Measurements from ENCODE around the gene BAG5.

The BAG5 gene

DNA sequence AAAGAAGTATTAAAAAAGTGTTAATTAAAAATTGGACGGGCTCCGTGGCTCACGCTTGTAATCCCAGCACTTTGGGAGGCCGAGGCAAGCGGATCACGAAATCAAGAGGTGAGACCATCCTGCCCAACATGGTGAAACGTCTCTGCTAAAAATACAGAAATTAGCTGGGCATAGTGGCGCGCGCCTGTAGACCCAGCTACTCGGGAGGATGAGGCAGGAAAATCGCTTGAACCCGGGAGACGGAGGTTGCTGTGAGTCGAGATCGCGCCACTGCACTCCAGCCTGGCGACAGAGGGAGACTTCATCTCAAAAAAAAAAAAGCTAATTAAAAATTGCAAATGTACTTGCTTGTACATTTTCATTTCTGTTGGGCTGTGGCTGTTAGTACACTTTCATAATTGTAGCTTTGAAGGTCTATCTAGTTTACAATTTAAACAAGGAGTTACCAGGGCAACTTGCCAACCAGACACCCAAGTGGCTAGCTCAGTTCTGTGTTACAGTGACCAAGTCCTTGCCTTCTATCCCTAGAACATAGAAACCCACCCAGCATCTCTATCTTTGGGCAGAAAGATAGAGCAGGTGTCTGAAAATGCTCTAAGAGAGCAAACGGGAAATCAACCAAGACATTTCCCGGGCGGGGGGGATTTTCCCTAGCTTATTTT is 1.5 kb upstream of the BAG5 start:
- DNase-seq, result no peak

DNA sequence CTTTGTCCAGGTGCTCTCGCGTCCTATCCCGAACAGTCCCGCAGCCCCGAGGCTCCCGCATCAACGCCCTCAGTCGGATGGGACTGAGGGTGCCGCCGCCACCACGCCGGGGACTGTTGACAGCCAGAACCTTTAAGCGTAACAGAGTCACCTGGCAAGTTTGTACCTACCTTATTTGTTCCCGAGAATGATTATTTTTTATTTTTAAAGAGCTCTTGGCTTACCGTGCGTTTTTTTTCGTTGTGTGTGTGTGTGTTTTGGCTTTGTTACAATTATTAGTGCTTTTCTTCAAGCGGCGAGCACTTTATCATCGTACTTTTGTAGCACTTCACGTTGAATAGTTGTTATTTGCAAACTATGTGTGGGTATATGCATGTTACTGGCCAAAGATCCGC is 766 bp upstream of the BAG5 start:
- DNase-seq, result no peak

DNA sequence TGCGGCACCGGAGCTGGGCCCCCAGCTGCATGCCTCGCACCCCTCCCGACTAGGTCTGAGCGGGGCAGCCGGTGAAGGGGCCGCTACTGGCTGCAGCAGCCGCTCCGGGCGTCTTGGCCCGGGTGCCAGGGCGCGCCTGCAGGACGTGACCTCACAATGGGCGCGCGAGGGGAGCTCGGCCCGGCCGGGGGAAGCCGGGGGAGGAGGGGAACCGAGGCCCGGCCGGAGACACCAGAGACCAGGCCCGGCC is 353 bp downstream of the BAG5 start:
- DNase-seq, result peak in 1 of 2 experiments; percentile 60

DNA sequence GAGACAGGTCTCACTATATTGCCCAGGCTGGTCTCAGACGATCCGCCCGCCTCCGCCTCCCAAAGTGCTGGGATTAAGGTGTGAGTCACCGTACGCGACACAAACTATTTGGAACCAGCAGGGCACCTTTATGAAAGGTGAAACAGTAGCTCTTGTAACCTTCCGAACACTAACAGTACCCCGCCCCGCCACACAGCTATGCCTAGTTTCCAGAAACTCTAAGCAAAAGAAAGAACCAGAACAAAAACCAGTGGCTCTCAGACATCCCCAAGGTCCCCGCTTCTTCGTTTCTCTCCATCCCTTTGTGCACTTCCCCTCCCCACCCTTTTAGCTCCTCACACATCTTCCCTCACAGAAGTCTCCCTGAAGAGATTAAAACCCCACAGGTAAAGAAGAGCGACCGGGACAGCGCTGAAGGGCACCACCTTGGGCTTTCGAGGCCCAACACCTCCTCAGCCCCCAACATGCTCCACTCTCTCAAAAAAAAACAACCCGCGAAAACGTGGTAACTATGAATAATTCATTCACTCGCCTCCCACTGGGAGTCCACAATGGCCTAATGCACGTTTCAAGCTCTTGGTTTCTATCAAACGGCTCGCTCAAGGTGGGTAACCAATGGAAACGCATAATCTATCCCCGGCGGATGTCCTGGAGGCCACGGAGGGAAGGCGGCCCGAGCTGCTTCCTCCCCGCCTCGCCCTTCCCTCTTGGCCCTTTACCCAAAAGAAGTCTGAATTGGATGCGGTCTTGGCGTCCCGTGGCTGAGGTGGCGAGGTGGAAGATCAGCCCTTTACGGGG is 877 bp downstream of the BAG5 start:
- DNase-seq, result peak in 1 of 2 experiments; percentile 32

DNA sequence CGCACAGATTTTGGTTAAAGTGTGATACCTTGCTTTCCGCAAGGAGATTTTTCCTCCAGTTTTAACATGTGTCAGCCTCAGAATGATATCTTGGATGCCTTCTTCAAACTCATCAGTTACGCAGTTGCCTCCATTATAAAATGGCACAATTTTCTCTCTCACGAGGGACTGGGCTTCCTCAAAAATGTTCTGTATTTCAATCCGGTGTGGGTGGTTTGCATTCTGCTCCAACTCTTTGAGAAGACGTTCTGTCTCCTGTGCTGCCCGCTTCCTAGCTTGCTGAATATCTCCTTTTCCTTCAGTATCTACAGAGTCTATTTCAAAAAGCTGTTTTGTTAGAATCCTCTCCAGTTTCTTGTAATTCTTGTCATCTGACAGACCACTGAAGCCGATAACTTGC is 1.8 kb downstream of the BAG5 start:
- DNase-seq, result no peak

DNA sequence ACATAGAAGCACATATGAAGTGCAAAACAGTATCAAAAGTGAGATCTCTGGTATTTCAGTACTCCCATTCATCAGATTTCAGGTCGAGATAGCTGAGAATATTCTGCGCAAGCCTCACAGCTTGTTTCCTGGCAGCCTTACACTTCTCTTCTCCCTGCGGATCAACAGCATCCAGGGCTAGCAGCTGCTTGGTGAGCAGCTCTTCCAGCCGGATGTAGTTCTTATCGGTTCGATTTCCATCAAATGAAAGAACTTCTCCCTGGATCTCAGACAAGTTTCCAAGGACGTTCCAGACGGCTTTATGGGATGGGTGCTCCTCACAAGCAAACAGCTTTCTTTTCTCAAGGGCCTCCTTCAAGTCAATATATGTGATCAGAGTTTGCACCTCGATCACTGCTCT is 2.7 kb downstream of the BAG5 start:
- DNase-seq, result no peak

DNA sequence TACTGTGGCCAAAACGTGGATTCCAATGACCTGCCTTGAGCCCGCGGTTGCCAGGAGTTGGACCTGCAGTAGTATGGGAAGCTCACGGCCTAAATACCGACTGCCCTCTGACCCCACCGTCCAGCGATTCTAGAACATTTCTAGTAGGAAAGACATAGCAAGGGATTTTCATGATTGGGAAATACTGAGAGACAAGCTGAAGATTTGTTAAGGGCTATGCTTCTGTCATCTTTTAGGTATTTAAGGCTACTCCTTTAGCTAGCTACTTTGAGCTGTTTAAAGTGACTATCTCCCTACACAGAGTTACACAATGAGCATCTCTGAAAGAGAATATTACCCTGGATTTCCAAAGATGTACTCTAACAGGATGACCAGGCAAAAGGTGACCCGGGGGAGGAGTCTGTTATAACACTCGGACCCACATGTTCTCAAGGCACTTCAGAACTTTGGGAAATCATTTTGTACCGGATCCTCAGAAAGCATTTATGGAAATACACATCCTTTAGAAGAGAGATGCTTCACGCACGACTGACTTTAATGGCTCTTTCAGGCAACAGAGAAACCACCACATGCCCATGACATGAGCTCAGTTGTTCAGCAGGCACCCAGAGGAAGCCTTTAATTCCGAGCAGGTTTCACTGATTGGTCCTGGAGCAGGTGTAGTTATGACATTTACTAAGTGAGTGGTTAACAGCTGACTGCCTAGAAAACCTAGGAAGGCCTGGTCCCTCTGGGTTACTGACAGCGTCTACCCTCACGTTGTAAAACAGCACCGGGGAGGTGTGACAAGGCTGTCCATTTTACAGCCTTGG is 4.2 kb downstream of the BAG5 start:
- DNase-seq, result no peak

DNA sequence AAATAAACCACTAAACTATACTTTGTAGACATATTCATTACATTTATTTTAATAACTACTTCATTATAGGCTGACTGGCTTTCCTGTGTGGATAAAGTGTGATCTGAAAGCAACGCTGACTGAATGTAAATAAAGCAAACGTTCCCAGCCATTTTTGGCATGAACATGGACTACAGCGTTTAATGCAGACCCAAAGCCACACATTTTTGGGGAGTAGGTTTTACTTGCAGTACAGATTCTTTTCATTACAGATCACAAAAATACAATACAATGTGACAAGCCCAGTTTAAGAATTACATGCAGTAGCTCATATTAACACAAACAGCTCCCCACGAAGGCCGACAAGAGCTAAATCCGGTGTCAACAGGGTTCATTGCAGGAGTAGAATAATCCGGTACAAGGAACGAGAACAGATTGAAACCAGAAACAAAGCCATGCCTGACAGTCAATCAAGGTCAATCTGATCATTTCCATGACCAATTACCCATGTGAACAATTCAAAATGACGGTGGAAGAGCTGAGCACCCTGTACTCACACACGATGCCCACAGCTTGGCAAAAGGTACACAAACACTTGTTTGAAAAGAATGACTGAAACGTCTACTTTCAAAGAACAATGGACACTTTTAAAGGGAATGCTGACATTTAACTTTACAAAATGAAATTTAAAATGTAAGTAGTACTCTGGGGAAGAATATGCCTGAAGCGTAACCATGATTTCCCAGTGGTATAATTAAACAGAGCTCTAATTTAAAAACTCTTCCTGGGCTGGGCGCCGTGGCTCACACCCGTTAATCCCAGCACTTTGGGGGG is 5.3 kb downstream of the BAG5 start:
- no peak for DNase-seq

DNA sequence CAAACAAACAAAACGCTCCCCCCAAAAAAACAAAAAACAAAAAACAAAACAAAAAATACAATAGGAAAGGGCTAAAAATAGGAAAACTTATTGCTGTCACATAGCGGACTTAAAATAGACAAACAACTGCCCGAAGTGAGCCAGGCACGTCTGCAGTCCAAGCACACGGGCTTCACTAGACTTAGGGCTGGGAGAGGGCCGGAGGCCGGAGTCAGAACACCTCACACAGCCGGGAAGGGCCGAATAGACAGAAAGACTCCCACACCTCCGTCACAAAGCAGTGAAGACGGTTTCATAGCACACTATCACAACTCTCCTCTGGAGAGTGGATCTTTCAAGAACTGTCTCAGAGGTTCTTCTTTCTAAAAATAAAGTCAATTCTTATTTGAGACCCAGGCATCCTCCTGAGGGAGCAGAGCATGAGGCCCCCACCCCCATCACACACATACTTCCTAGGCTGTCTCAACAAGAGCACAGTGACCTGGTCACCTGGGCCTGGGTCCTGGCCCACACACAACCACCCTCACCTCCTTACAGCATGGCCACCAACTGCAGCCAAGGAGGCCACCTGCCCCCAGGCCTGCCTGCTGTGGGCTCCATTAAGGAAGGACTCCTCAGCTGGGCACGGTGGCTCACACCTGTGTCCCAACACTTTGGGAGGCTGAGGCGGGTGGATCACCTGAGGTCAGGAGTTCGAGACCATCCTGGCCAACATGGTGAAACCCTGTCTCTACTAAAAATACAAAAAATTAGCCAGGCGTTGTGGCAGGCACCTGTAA is 6.7 kb downstream of the BAG5 start:
- no peak for DNase-seq

DNA sequence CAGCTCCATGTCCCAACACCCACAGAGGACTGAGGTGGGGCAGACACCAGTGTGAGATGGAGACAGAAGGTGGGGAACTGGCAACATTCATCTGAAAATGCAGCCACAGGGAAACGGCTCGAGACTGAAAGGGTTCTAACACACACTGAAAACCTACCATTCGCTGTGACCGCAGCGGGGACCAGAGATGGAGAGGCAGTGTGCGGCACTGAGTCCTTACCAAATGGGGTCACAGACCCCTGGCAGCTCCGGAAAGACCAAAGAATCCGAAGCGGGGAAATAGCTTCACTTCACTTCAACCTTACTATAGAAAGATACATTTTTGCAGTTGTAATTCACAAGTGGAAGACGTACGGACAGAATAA is 9.6 kb downstream of the BAG5 start:
- DNase-seq, result no peak

DNA sequence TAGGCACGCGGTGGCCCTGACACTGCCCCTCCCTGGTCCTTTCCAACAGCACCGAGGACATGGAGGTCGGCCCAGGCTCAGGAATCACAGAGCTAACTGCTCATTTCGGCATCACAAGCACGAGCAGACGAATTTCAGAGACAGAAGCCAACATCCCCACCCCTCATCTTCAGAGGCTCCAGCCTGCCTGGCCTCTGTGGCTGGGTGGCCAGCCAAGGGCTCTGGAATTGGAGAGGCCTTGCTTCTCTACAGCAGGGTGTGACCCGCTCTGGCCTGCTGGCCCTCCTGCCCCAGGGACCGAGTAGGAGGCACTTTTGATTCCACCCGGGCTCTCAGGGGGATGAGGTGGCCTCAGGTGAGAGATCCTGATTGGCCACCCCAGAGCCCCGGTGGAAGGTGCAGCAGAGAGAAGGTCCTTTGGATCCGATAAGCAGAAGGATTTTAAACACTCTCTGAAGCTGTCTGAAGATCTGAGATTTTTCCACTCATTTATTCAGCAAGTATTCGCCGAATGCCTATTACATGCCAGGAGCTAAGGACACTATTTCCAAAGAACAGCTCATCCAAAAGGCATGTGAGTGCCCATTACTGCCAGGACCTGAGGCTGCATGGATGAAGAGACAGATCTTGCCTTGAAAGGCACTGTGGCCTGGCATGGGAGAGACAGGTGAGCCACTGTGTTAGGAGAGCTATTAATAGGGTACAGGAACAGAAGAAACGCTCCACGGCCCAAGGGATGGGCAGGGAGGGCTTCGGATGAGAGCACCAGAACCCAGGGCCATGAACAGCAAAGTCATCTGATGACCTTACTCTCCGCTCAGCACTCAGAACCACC is 10.2 kb downstream of the BAG5 start:
- DNase-seq, result peak in 1 of 2 experiments; percentile 48

DNA sequence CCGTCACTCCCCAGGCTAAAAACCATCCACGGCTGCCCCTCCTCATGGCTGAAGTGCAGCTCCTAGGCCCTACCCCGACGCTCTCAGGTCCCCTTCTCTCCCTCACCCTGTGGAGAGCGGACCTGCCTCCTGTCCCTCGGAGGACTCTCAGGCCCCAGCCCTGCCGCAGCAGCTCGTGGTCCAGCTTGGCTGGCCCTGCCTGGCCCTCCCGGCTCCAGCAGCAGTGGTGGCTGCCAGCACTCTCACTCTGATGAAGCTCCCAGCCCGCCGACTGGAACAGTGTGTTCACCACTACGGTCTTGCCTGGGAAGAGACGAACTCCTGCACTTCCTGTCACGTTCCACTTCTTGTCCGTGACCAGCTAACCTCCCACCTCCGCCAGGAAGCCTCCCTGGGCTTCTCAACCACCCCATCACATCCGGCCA is 11.1 kb downstream of the BAG5 start:
- no peak for DNase-seq

DNA sequence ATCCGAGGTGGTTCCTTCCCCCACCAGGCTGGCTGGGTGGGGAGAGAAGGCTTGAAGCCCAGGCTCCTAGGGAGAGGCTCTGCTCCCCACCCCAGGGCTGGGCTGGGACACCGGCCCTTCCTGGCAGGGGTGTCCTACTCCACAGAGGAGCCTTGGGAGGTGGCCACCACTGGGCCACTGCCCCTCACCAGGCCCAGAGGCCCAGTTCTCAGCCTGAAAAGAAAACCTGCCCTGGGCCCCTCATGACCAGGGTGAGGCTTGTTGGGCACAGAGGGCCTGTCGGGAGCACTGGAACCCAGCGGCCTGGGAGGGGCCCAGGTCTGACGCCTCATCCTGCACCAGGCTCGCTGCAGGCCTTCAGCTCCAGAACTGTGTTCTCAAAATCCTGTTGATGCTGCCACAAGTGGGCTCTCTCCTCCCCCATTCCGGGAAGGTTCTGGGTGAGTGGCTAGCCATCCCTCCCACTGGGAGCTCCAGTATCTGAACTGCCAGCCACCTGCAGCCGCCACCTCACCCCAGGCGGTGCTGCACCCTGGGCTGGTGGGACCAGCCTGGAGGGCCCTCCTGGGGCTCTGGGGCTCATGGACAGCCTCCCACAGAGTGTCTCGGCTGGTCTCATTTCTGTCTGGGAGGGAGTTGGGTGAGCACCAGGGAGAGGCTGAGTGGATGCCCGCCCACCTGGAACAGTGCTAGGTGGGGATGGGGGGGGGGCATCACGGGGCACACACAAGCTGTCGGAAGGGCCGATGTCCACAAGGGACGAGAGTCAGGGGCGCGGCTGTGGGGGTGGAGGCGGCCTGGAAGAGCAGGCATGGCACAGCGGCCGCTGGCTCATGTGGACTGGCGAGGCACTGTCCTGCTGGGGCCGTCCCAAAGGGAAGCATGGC is 11.8 kb downstream of the BAG5 start:
- DNase-seq, result no peak

DNA sequence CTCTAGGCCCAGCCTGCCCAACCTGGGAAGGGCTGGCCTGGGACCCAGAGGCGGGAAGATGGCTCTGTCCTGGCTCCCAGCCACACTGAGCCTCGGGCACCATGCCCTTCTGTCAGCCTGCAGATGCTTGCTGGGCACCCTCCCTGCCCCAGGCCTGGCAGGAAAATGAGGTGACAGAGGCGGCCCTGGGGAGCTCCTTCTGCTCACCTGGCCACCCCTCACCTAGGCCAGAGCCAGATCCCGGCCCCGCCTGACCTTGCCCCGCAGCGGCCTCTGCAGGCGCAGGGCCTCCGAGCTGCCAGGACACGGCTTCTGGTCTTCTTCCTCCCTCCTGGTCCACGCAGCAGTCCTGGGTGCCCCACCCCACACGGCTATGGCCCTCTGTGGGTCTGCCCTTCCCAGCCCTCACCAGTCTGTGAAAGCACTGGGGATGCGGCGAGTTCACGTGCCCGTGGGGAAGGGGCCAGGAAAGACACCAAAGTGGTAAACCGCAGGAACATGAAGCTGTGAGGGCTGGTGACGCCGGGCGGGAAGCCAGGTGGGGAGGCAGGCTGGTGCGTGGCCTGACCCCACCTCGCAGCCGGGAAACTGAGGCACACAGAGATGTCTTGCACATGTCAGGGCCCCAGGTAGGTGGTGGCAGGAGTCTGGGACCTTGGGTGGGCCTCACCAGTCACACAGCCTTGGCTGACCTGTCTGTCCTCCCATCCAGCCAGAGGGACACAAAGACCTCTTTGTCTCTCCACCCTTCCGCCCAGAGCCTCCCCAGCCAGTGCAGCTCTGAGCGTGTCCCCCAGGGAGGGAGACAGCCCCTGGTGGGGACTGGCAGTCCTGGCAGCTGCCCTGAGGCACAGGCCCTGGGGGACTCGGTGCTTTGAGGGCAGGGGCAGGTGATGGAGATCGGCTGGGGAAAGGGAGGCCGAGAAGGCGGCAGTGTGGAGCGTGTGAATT is 12.8 kb downstream of the BAG5 start:
- no peak for DNase-seq

DNA sequence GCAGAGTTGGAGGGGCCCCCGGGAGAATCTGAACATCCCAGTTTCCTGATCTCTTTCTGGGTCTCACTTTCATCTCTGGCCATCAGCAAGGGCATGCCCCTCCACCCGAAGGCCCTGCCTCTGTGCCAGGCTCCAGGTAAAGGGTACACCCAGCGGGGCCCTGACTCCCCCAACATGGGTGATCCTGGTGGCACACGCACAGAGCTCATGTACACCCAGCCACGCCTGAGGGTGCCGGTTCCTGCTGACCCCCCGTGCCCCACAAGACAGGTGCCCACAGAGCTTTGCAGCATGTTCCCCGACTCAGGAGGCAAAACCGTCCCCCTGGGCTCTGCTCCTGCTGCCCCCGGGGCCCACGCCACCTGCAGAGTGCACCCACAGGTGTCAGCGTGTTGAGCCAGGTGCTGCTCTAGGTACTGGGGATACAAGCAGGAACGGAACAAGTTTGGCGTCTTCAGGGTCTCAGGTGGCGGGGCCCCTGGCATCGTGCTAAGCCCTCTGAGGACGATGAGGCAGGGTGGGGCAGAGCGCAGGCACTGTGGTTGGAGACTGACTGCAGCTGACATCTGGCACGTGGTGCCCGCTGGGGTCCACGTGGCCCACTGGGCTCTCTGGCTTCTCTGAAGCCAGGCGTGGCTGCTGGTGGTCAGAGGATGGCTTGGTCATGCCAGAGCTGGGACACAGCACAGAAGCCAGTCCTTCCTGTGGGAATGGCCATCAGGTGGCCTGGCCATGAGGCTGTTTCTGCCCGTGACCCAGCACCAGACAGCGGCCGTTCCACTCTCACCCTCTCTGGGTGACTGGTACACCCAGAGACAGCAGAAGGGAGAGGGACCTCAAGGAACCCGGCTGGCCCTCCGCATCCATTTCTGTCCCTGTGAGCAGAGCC is 13.8 kb downstream of the BAG5 start:
- no peak for DNase-seq

DNA sequence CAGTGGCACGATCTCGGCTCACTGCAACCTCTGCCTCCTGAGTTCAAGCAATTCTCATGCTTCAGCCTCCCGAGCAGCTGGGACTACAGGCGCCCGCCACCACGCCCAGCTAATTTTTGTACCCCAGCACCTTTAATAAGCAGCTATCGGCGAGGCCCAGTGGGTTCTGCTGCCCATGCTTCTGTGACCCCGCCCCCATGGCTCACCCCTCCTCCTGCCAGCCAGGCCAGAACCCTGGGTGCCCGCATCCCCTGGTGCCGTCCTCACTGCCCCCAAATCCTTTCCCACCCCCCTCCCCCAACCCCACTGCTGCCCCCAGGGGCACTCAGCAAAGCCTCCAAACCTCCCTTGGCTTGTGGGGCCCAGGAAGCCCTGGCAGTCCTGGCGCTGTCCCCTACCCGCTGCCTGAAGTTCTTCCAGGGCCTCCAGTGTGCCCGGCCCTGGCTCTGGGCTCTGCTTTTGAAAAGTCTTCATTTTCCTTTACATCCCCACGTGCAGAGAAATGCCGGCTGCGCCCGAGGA is 14.5 kb downstream of the BAG5 start:
- no peak for DNase-seq

DNA sequence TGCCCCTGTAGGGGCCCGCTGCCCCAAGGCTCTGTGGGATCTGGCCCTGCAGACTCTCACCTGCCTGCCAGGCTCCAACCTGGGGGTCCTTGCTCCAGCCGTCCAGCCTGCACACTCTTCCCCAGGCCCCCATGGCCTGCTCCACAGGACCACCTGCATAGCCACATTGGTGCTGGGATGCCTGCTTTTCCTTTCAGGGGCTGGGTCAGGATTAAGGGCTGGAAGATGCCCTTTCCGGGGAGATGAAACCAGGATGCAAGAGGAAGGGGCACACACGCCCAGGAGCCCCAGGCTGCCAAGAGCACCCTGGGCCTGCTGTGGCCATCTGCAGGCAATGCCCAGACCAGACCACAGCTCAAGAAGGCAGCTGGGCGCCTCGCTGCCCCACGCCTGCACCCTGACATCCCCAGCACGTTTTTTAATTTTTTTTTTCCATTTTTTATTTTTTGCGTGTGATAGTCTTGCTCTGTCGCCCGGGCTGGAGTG is 15.0 kb downstream of the BAG5 start:
- no peak for DNase-seq
